GDM1 (cell line): ENCODE data around the gene SGIP1.
A peak's percentile ranks its signal among the peaks of the same experiment; 100 is the strongest.
"Not testable (repeated sequence)": the region's sequence is repeated elsewhere in the genome, so short reads cannot be mapped to it uniquely, and the experiment has no call there.

Experiments used
- DNase-seq: peaks from one replicate; lab custom pipeline; 2025; lab: John Stamatoyannopoulos, UW

Gene SGIP1

GRCh38 chr1:66553846-66554245 is 19.9 kb downstream of the SGIP1 start:
- no peak for DNase-seq

GRCh38 chr1:66556161-66556611 is 22.2 kb downstream of the SGIP1 start:
- no peak for DNase-seq

DNA sequence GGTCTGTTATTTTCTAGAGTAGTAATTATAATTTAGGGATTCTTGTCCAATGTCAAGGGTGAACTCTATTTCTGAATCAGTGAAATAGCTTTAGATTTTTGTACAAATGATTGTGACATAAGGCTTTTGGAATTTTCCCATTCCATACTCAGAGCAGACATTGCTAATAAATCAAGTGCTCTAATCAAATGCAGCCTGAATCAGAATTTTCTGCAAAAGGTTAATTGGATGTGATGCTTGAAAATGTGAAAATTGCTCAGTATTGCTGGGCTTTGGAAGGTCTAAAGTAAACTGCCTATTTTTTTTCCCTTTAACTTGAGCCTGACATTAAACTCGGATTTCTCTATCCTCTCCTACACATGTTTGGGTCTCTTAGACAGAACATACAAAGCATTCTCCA is 23.2 kb downstream of the SGIP1 start:
- no peak for DNase-seq

DNA sequence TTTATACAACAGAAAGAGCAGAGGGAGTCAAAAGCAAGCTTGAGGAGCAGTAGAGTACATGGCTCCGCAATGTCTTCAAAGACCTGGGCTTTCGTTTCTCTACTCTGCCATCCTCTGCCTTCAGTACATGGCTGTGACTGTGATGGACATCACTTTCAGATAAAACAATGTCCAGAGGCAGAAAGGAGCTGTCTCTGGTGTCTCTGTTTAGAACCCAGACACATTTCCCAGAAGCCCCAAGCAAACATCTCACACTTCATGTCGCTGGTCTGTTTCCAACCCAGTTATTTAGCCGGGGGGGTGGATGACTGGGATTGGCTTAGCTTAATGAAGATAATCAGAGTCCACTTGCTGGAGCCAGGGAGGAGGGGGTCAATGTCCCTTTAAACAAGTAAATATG is 25.6 kb downstream of the SGIP1 start:
- DNase-seq: no peak

DNA sequence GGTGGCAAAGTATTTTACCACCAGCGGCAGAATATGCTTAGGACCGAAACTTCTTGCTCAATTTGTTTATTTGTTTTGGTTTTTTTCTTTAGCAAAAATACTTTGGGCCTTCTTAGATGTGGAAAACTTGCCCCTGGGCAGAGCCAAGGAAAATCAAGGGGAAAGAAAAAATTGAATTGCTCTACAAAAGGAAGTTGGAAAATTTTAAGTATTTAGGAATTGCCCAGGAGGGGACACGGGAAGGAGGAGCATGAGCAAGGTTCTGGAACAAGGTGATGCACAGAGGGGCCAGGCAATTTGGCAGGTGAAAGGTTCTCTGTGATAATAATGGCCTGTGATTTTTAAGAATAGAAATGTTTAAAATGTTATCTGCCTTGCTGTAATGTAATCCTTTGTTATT is 28.6 kb downstream of the SGIP1 start:
- DNase-seq: no peak

DNA sequence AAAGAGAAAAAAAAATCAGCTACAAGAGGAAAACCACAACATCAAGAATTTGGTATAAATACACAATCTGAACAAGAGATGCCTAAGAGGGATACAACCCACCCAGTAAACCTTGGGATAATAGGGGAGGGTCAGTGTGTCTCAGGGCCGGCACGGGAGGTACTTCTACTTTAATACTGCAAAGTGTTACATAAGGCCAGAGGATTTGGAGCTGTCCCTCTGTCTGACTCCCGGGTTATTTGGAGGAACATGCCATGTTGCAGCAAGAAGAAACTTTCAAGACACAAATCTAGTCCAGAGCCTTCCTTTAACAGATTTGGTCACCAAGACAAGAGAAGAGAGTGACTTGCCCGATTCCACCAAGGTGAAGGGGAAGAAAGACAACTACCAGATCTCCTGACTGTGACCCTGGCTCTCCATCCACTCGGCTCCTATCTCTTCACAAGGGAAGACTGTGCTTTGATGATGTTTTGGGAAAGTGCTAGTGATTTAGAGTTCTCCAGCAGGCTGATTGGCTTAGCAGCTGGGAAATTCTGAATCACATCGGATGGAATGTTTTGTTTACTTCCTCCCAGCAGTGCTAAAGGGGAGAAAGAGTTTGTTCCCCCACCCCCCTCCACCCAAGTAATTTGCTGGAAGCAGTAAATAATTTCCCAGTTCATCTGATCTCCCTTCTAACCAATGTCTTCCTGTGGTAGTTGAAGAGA is 29.3 kb downstream of the SGIP1 start:
- no peak for DNase-seq

DNA sequence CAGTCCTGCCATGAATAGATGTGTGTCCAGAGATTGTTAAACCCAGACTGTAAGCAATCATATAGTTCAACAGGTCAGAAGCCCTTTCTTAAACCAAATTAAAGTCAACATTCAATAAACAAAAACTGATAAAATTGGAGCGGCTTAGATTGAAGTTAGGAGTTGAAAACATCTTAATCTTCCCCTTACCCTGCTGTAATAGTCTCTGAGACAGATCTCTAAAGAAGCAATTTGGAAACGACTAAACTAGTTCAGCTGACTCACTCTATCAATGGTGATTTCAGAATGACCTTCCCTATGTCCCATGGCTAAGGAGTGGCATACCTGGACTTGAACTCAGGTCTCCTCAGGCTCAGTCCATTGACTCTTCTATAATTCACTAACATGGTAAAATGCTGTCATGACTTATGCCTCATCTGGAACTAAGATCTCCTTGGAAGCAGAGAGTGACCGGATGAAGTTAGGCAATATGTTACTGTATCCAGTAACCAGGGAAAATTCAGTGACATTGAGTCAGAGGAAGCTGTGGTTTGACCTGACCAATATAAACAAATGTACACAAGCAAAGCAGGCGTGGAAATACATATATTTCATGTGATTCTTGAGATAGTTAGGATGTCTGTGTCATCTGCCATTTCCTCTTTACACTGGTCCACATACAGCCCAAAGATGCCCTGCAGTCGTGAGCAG is 30.1 kb downstream of the SGIP1 start:
- no peak for DNase-seq

- DNase-seq: no peak
Measured at GRCh38 chr1:66570196-66570595, 36.2 kb downstream of the SGIP1 start.

DNA sequence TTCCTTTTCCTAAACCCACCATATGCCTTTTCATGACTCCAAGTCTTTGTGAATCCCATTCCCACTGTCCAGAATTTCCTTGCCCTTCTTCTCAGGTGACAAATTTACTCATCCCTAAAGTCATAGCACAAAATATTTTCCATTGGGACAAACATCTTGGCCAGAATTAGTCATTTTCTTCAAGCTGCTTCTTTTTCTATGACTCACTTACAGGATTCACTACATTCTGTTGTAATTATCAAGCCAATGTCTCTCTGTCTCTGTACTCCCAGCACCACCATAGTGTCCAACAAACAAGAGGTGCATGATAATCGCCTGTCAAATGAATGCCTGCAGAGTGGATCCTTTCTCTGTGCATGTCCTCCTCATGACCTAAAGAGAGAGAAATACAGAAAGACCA is 37.8 kb downstream of the SGIP1 start:
- DNase-seq: no peak

DNA sequence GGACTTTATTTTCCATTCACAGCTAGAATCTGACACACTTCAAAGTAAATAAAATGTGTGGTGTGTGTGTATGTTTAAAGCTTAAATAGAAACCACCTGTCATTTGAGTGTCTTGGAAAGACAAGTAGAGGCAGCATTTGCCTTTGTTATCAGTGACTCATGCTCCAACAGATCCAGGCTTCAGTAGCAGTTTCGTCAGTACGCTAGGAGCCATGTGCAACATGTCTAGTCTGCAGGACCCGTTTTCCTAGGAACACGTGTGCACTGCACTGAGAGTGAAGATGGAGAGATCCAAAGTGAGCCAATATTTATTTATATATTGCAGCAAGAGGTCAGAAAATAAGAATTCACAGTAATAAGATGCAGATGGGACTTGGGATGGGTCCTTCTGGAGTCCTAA is 41.8 kb downstream of the SGIP1 start:
- DNase-seq: no peak

- DNase-seq: no peak
Measured at GRCh38 chr1:66576645-66577044, 42.7 kb downstream of the SGIP1 start.

DNA sequence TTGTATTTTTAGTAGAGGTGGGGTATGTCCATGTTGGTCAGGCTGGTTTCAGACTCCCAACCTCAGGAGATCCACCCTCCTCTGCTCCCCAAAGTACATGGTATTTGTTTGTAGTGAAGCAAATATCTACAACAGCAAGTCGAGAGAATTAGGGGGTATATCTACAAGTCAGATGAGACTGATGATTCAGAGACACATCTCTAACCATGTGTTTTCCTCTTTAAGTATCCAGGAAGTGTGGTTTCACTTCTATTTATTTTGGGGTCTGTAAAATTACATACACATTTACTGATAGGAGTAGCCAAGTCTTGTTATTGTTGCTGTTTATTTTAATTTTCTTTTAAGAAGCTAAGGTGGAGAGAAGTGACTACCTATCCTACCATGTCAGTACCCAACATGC is 44.9 kb downstream of the SGIP1 start:
- DNase-seq: no peak

DNA sequence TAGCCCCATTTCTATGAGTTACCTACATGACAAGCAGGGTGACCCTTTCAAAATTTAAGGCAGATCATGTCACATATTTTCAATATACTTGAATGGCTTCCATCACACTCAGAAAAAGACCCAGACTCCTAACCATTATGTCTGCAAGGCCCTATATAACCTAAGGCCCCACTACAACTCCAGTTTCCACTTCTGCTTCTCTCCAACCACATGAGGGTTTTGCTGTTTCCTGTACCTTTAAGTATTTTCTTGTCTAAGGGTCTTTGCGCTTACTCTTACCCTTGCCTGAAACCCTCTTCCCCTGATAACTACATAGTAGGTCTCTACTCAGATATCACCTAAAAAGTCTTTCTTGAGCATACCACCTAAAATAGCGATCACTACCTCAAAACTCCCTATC is 46.1 kb downstream of the SGIP1 start:
- peak; percentile 50 for DNase-seq

- DNase-seq: no peak
Measured at GRCh38 chr1:66583021-66583420, 49.1 kb downstream of the SGIP1 start.

DNA sequence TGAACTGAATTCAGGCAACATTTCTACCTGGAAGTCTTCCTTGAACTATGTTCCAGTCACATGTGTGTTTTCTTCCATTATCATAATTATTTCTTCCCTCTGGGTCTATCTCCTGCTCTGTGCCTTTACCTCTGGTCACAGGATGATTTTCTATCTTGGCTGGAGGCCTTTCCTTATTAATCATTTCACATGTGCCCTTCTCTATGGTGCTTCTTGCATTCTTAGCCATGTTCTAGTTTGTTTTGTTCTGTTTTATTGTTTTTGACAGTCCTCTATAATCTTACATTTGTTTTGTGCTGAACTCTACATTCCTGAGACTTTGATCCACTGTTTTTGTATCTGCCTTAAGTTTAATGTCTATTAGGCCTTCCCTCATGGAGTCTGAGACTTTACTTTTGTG is 51.0 kb downstream of the SGIP1 start:
- no peak for DNase-seq

- no peak for DNase-seq
Measured at GRCh38 chr1:66589326-66589725, 55.4 kb downstream of the SGIP1 start.

DNA sequence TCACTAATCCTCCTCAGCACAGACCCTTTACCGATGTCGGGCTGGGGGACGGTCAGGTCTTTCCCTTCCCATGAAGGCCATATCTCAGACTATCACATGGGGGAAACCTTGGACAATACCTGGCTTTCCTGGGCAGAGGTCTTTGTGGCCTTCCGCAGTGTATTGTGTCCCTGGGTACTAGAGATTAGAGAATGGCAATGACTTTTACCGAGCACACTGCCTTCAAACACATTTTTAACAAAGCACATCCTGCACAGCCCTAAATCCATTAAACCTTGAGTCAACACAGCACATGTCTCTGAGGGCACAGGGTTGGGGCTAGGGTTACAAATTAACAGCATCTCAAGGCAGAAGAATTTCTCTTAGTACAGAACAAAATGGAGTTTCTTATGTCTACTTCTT is 58.2 kb downstream of the SGIP1 start:
- DNase-seq: not testable (repeated sequence)

DNA sequence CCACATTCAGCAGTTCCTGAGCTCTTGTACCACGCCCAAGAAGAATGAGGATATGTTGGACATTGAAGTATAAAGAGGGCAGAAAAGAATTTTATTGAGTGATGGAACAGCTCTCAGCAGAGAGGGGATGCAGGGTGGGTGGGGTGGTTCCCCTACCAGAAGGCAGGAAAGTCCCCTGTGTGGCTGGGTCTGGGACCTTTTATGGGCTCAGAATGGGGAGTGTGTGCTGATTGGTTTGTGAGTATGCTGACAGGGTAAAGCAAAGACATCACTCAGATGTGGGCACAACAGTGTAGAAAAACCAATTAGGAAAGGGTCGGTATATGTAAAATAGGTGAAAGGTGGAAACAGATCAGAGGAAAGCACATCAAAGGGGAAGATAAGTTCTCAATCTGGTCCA is 62.2 kb downstream of the SGIP1 start:
- DNase-seq: no peak

DNA sequence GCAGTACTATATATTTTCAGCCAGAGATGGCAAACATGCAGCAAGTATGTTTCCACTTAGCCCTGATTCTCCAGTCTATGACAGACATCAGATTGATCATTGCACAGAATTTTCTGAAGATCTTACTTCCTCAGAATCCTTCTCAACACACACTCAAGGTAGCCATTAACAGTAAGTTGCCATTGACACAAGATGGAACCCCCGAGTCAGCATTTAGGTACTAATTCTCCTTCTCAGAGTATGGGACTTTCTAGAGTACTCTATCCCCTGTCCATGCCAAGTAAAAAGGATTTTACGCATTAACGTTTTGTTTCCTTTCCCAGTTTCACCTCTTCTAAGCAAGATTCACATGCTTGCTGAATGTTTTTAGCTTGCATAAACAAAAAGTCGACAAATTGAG is 63.5 kb downstream of the SGIP1 start:
- DNase-seq: no peak

DNA sequence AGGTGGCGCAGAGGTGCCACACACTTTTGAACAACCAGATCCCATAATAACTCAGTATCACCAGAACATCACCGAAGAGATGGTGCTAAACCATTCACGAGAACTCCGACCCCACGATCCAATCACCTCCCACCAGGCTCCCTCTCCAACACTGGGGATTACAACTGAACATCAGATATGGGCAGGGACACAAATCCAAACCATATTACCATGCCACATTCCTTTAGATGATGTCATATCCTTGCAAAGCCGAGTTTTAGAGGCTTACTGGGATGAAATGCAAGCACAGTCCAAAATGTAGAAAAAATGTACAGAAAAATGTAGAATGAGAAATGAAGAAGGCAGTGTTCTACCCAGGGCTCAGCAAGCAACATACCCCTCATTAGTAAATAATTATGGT is 64.7 kb downstream of the SGIP1 start:
- no peak for DNase-seq

DNA sequence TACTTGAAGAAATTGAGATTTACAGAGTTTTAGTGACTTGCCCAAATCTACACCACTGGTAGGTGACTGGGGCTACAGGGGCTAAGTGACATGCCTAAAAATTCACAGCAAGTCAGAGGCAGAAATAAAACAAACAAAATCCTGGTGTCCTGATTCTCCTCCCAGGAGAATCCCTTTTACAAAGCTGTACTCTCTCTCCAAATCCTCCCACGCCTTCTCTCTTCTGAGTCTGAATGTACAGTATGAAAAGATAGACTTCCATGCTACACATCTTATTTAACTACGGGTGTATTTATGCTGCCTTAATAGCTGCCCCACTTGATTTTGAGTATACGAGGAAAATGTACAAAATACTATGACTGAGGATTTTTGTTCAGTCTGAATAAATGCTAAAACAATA is 65.4 kb downstream of the SGIP1 start:
- no peak for DNase-seq

DNA sequence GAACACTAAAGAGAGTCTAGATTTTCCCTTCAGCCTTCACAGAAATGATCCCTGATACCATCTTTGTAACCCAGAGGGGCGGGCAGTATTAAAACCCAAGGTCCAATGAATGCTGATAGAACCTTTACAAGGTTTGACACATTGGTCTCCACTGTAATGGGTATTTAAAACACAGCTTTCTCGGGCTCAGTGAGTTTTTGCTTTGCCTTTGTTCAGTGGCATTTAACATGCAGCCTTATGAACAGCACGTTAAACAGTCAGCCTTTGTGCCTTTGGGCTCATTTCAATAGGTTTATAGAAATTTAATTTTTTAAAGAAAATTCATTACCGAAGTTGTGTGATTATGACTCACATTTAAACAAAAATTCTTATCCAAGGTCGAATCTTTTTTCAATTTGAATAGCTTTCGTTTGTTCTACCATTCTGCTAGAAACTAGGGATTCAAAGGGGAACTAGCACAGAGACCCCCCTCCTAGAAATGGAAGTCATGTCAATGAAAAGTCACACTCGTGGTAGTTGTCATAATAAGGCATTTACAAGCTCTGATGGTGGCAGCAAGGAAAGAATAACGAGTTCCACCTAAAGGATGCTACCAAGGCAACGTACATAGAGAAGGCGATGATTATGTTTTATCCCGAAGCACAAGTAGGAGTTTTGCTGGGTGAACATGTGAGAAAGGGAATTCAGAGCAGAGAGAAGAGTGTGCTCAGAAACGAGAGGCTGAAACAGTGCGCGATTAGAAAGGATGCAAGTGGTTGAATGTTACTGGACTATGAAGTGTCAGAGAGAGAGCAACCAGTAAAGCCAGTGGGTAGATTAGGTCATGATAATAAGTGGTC is 66.2 kb downstream of the SGIP1 start:
- DNase-seq: no peak

- DNase-seq: no peak
Measured at GRCh38 chr1:66605419-66605997, 71.6 kb downstream of the SGIP1 start.
